GM12873 (cell line): ENCODE measurements around the gene SPOCK1.

Experiments
- CTCF ChIP-seq: IDR thresholded peaks from 2 replicates; pipeline ENCODE4 v1.5.1; 2012; ENCODE audit warnings: low read depth, mild to moderate bottlenecking, moderate library complexity, low read length, control low read depth; ENCODE audit not compliant: insufficient read depth; ENCODE audit errors: missing control alignments

The SPOCK1 gene

GRCh38 chr5:137231540-137231939 is 267.6 kb downstream of the SPOCK1 start:
- no peak for TF ChIP-seq CTCF

- no peak for TF ChIP-seq CTCF
These were observed 270.3 kb downstream of the SPOCK1 start for GRCh38 chr5:137228816-137229215.

- no peak for TF ChIP-seq CTCF
These were observed 273.0 kb downstream of the SPOCK1 start for GRCh38 chr5:137226081-137226480.

- TF ChIP-seq CTCF = no peak
These were observed 275.5 kb downstream of the SPOCK1 start for GRCh38 chr5:137223324-137224295.

GRCh38 chr5:137221943-137222342 is 277.2 kb downstream of the SPOCK1 start:
- no peak for TF ChIP-seq CTCF

GRCh38 chr5:137220523-137220927 is 278.6 kb downstream of the SPOCK1 start:
- TF ChIP-seq CTCF = peak; percentile 68

- TF ChIP-seq CTCF = no peak
These were observed 280.2 kb downstream of the SPOCK1 start for GRCh38 chr5:137218896-137219295.
